GM21515 (cell line): ENCODE data around the gene CARD10.
"Not testable (repeated sequence)": the region's sequence is repeated elsewhere in the genome, so short reads cannot be mapped to it uniquely, and the experiment has no call there.

Experiments used
- ATAC-seq: cut with Tn5 transposase; IDR thresholded peaks from one replicate; pipeline ENCODE4 v1.9.1; 2021; ENCODE audit not compliant: unreplicated experiment

Gene CARD10

GRCh38 chr22:37471727-37472417 lies 47.3 kb downstream of the CARD10 start:
- no peak for ATAC-seq

DNA sequence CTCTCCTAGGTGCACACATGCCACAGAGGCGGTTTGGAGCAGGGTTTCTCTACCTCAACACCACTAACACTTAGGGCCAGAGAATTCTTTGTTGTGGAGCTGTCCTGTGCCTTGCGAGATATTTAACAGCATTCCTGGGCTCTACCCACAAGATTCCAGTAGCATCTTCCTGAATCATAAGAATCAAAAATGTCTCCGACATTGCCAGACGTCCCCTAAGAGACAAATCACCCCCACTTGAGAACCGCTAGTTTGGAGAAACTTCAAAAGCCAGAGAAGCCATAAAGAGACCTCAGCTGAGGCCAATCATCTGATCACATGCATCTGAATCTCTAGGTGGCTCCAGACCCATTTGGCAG lies 49.1 kb downstream of the CARD10 start:
- no peak for ATAC-seq

- ATAC-seq: no peak
Observed at GRCh38 chr22:37469416-37470086, 49.7 kb downstream of the CARD10 start.

DNA sequence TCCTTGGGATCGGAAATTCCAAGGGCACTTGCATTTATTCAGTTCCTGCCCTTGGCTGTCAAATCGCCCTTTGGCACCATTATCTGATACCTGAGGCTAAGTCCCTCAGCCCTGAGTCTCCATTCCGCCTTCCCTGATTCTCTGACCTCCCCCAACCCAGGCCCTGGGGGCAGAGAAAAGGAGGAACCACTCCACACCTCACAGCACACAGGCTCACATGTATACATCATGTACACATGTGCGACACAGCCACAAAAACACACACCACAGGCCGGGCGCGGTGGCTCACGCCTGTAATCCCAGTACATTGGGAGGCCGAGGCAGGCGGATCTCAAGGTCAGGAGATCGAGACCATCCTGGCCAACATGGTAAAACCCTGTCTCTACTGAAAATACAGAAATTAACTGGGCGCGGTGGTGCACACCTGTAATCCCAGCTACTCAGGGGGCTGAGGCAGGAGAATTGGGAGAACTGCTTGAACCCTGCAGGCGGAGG lies 51.0 kb downstream of the CARD10 start:
- ATAC-seq: not testable (repeated sequence)

GRCh38 chr22:37467391-37467955 lies 51.7 kb downstream of the CARD10 start:
- no peak for ATAC-seq

- ATAC-seq: no peak
Observed at GRCh38 chr22:37464181-37464580, 55.0 kb downstream of the CARD10 start.

GRCh38 chr22:37462983-37463382 lies 56.2 kb downstream of the CARD10 start:
- ATAC-seq: no peak

- ATAC-seq: no peak
Observed at GRCh38 chr22:37462436-37462835, 56.8 kb downstream of the CARD10 start.

GRCh38 chr22:37461961-37462360 lies 57.3 kb downstream of the CARD10 start:
- no peak for ATAC-seq

DNA sequence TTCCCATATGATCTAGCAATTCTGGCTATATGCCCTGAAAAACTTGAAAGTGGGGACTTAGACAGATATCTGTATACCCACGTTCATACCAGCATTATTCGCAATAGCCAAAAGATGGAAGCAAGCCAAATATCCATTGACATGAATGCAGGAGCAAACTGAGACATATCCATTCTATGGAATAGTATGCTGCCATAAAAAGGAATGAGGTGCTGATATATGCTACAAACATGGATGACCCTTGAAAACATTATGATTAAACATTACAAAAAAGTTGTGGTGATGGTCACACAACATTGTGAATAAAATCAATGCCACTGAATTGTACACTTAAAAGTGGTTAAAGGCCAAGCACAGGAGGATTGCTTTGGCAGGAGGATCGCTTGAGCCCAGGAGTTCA lies 58.5 kb downstream of the CARD10 start:
- no peak for ATAC-seq

- ATAC-seq: no peak
Observed at GRCh38 chr22:37459206-37459605, 60.0 kb downstream of the CARD10 start.

DNA sequence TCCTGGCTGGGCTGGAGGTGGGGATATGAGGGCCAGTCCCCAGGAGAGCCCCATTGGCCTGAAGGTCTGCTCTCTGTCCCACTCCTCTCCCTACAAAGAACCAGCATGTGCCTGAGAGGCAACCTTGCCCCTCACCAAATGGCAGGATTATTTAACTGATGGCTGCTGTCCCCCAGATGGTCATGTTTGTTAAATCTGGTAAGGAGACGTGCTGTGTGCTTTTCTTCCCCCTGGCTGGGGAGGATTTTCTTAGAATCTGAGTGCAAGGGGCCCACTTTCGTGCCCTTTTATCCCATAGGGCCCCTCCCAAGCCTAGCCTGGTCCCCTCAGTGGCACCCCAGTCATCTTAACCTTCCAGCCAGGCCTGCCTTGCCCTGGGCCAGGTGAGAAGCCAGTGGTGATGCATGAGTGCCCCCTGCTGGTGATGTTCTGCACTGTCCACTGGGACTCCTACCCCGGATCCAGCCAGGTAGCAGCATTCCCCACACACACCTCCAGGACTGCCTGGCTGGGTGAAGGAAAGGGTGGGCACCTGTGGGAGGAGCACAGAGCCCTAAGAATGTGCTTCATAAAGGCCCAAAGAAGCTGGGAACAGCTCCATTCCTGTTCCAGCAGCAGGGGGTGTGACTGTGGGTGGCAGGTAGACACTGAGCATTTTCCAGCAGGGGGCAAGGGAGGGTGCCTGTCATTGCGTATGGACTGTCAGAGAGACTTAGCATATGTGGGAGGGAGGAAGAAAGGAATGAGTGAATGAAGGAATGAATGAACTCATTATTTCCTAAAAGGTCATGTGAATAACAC lies 61.9 kb downstream of the CARD10 start:
- no peak for ATAC-seq

DNA sequence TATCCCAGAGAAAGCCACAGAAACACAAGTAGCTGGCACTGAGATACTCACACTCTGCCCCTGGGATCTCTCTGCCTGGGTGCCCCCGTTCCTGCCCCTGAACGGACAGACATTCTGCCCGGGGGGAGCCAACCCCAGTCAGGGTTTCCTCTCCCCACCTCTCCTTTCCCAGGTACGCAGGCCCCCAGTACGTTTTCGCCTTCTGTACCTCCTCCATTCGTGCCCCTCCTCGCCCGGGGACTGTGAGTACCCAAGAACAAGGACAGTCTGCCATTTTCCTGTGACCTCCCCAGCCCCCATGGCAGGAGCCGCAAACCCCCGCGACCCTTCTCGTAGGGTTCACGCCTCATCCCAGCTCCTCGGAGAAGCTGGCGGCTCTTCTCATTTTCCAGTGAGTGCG lies 62.9 kb downstream of the CARD10 start:
- no peak for ATAC-seq

DNA sequence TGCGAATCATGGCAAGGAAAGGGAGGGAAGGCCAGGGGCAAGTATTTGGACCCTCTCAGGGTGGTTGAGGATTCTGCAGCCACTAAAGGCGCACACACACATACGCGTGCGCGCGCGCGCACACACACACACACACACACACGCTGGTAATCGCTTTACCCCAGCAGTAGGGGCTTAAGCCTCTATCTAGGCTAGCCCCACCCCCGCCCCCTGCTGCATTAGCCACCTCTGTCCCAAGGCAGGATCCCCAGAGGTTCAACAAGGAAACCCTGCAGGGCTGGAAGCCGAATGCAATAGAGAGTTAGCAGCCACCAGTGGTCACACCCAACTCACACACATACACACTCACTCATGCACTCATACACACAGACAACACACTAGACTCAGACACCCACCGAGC lies 63.3 kb downstream of the CARD10 start:
- no peak for ATAC-seq

DNA sequence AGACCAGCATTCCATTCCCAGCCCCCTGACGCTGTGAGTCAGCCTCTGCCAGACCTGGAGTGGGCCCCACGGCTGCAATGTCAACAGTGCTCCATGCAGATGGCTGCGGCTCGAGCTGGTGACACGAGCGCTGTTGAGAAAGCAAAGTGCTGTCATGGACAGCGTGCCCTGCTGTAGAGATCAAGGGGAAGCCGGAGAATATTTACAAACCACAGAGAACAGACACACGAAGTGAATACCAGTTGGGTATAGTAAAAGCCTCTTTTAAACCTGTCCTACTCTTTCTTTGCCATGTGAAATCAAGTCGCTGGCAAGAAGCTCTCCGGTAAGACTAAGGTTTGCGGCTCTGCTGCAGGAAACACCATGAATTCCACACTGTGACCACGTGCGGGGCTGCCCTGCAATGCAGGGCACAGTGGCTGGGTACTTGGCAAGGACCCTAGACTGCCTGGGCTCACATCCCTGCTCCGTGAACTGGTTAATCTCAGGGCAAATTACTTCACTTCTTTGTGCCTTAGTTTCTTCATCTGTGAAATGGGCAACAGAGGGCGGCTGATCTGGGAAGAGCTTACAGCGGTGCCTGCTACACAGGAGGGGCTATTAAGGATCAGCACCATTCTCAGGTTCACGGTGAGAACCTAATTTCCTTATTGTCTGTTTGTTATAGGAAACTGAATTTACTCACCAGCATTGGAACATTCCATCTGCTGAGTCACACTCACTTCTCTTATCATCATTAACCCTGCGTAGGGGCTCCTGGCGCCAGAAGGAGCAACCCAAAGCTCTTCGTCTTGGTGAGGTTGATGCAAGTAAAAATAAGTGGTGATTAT lies 64.1 kb downstream of the CARD10 start:
- no peak for ATAC-seq

GRCh38 chr22:37453696-37454095 lies 65.5 kb downstream of the CARD10 start:
- ATAC-seq: no peak

DNA sequence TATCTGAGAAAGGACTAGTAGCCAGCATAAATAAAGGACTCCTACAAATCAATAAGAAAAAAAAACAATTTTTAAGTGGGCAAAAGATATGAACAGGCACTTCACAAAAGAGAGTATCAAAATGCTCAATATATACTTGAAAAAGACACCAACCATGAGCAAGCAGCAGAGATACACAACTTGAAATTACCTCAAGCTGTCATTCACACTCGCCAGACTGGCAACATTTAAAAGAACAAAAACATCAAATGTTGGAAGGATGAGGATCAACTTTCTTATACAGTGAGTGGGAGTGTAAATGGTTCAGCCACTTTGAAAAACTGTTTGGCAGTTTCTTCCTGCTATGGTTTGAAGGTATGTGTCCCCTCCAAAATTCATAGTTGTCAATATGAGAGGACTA lies 68.0 kb downstream of the CARD10 start:
- no peak for ATAC-seq

DNA sequence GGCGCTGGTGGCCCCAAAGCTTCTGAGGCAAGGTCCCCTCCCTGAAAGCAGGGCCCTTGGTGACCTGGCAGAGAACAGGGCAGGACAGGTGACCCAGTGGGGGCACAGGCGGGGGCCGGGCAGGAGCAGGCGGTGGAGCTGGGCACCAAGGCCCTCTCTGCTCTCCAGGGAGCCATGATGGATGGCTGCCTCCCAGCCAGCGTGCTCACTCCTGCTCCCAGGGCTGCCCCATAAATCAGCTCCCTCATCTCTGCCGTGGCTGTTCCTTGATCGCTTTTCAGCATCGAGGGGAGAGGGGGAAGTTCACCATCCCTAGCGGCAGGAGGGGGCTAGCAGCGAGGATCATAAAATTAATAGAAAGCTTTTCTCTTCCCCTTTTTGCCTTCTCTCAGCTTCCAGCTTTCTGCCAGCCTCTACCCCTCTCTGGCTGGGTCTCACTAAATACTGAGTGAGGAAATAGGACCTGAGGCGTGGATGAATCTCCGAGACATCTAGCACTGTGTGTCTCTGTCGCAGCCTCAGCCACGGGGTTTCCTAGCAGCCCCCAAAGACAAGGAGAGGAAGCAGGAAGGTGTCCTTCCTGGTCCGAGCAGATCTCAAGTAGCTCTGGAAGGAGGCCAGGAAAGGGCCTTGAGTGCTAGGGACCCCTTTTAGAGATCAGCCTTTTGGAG lies 69.7 kb downstream of the CARD10 start:
- ATAC-seq: no peak

GRCh38 chr22:37448516-37449127 lies 70.6 kb downstream of the CARD10 start:
- no peak for ATAC-seq

DNA sequence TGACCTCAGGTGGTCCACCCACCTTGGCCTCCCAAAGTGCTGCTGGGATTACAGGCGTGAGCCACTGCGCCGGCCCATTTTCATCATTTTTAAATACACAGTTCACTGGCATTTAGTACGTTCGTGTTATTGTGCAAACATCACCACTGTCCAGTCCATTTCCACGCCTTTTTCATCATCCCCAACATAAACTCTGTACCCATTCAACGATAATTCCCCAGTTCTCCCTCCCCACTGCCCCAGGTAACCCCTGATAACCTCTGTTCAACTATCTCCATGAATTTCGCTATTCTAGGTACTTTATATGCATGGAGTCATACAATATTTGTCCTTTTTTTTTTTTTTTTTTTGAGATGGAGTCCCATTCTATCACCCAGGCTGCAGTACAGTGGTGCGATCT lies 73.7 kb downstream of the CARD10 start:
- ATAC-seq: no peak
